Panc1 (cell line): Measurements from ENCODE around the gene CNTN5.

Experiments used
- CTCF ChIP-seq: fragments of 450-650 bp; IDR thresholded peaks from 2 replicates; pipeline ENCODE4 v1.5.1; 2017; ENCODE audit warnings: mild to moderate bottlenecking
- SIN3A ChIP-seq: IDR thresholded peaks from 2 replicates; pipeline ENCODE4 v1.6.1; 2012; ENCODE audit warnings: low read depth, mild to moderate bottlenecking, low read length, moderate library complexity, borderline replicate concordance; ENCODE audit not compliant: insufficient read depth

GRCh38 chr11:99812516-99812915, 791.8 kb downstream of the CNTN5 start:
- TF ChIP-seq CTCF, result no peak
- no peak for TF ChIP-seq SIN3A
